Activated T-cell treated with anti-CD3 and anti-CD28 coated beads for 48 hours (primary cell): ENCODE data around the gene ANKRD40.
"Not testable (repeated sequence)": the region's sequence is repeated elsewhere in the genome, so short reads cannot be mapped to it uniquely, and the experiment has no call there.

Experiments used
- DNase-seq: peaks from one replicate; pipeline ENCODE4 v3.0.0-alpha.2; 2020; ENCODE audit warnings: low read depth

ANKRD40 gene

GRCh38 chr17:50685691-50686493 is 21.8 kb downstream of the ANKRD40 start:
- no peak for DNase-seq

- DNase-seq, result no peak
These were observed 22.4 kb downstream of the ANKRD40 start for GRCh38 chr17:50685334-50685665.

- no peak for DNase-seq
These were observed 22.9 kb downstream of the ANKRD40 start for GRCh38 chr17:50684612-50685333.

- no peak for DNase-seq
These were observed 23.5 kb downstream of the ANKRD40 start for GRCh38 chr17:50684288-50684611.

GRCh38 chr17:50683434-50684287 is 24.1 kb downstream of the ANKRD40 start:
- no peak for DNase-seq

- no peak for DNase-seq
These were observed 24.8 kb downstream of the ANKRD40 start for GRCh38 chr17:50682938-50683337.

DNA sequence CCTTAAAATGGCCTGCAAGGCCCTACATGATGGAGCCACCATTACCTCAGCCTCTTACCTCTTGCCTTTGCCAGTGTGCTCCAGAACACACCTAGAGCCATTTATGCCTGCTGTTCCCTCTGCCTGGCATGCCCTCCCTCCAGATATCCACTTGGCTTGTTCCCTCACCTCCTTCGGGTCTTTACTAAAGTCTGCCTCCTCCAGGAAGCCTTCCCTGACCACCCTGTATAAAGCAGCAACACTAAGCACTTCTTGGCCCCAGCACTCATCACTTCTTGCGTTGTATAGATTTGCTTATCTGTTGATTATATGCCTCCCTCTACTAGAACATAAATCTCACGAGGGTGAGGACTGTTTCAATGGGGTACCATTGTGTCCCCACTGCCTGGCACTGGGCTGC is 25.3 kb downstream of the ANKRD40 start:
- DNase-seq, result no peak

DNA sequence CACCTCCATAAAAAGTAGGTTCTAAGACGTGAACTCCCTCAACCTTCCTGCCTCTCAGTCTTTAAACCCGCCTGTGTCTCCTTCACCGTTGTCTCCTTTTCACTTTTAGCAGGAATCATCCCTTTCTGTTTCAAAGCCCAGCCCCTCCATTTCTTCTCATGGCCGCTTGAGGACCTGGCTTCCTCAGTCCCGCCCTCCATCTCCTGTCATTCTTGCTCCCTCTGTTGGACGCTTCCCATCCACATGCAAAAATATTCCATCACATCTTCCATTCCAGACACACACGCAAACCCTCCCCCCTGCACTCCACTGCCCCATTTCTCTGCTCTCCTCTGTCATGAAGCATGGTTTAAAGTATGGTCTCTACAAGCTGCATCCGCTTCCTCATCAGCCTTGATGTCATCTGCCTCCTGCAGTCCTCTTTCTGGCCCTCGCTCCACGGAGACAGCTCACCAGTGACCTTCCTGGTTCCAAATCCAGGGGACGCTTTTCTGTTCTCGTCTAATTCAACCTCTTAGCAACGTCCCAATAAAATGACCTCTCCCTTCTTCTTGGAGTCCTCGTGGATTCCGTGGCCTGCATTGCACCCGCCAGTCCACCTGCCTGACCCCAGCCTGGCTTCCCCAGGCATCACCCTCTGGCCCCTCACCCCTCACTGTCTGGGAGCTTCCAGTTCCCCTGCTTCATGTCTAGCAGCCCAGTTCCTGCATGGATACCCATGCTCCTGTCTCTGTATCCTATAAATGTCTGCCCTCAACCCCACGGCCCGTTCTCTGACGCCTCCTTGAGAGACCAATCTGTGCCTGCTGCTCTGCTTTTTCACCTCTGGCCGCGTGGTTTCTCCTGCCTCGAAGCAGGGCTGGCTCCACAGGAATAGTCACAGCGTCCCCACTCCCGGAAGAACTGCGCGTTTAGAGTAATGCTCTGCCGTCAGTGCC is 26.2 kb downstream of the ANKRD40 start:
- no peak for DNase-seq

- not testable (repeated sequence) for DNase-seq
These were observed 27.0 kb downstream of the ANKRD40 start for GRCh38 chr17:50680543-50681262.

DNA sequence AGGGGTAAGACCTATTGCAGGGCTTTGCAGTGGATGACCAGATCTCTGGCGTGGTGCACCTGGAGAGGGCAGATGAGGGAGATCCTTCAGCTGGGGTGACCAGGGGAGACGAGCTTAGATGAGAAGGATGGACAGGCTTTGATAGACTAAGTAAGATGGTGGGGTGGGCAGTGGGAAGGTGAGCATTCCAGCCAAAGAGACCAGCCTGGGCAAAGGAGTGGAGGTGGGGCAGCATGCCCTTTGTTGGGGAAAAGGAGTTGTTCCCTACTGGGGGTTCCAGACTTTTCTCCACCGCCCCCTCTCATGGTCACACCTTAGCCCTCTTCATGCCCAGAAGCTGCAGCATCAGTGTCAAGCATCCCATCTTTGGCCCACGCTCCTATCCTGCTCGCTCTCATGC is 27.6 kb downstream of the ANKRD40 start:
- no peak for DNase-seq

- DNase-seq, result no peak
These were observed 28.6 kb downstream of the ANKRD40 start for GRCh38 chr17:50679008-50679544.

- DNase-seq, result no peak
These were observed 29.8 kb downstream of the ANKRD40 start for GRCh38 chr17:50677851-50678375.

GRCh38 chr17:50676065-50676975 is 31.4 kb downstream of the ANKRD40 start:
- DNase-seq, result no peak

DNA sequence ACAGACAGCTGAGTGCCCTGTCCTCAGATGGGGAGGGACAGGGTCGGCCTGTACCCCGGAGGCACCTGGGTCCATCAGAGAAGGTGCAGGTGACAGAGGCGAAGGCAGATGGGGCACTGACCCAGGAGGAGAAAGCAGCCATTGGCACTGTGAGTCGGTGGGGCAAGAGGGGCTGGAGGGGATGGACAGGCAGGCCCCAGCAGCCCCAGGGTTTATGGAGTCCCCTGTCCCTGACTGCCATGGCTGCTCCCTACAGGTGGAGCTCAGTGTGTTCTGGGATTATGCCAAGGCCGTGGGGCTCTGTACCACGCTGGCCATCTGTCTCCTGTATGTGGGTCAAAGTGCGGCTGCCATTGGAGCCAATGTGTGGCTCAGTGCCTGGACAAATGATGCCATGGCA is 32.1 kb downstream of the ANKRD40 start:
- no peak for DNase-seq

GRCh38 chr17:50675190-50675589 is 32.5 kb downstream of the ANKRD40 start:
- DNase-seq, result no peak

- DNase-seq, result no peak
These were observed 34.7 kb downstream of the ANKRD40 start for GRCh38 chr17:50672831-50673551.

GRCh38 chr17:50672071-50672470 is 35.6 kb downstream of the ANKRD40 start:
- DNase-seq, result no peak

DNA sequence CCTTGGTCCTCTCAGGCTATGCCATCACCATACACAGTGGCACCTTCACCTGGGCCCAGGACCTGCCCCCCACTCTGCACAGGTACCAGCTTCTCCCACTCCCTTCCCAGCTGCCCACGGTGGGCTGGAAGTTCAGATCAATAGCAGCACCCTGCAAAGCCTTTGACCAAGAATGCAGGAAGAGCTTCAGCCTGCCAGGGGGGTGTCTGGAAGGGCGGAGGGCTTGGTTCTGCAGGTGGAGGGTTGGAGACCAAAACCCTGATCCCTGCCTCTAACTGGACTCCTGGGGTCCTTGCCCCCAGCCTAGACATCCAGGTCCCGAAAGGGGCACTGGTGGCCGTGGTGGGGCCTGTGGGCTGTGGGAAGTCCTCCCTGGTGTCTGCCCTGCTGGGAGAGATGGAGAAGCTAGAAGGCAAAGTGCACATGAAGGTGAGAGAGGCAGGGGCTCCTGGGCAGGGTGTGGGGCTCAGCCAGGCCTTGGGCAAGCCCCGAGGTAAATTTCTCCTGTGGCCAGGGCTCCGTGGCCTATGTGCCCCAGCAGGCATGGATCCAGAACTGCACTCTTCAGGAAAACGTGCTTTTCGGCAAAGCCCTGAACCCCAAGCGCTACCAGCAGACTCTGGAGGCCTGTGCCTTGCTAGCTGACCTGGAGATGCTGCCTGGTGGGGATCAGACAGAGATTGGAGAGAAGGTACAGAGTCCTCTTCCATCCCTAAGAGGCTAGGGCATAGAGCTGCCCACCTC is 38.7 kb downstream of the ANKRD40 start:
- no peak for DNase-seq
